Stimulated activated naive CD8-positive, alpha-beta T cell treated with anti-CD3 and anti-CD28 coated beads, Interleukin-15, amount 100 ng/mL, for 72 hours (primary cell): Measurements from ENCODE around the gene PLGLB2.
"Not testable (repeated sequence)": the region's sequence is repeated elsewhere in the genome, so short reads cannot be mapped to it uniquely, and the experiment has no call there.

Experiments used
- ATAC-seq: fragments of 150-1000 bp; cut with Tn5 transposase; 2 replicates; pipeline ENCODE4 v1.10.0; 2021; ENCODE audit warnings: mild to moderate bottlenecking, moderate library complexity
- DNase-seq, 2 donors: peaks; one replicate each; pipeline ENCODE4 v3.0.0; 2021 to 2022
- H3K27ac Mint-ChIP-seq, 2 donors: one replicate each; pipeline ENCODE4 v1.8.0; 2022; ENCODE audit warnings: mild to moderate bottlenecking in 2 of 2, mixed read lengths in 2 of 2, moderate library complexity in 2 of 2
- H3K27me3 Mint-ChIP-seq: one replicate; pipeline ENCODE4 v1.8.0; 2022; ENCODE audit warnings: mixed read lengths
- H3K4me1 Mint-ChIP-seq: one replicate; pipeline ENCODE4 v1.8.0; 2022; ENCODE audit warnings: mild to moderate bottlenecking, mixed read lengths
- H3K4me3 Mint-ChIP-seq, 2 donors: one replicate each; pipeline ENCODE4 v1.8.0; 2022; ENCODE audit warnings: mild to moderate bottlenecking in 2 of 2, mixed read lengths in 2 of 2, moderate library complexity in 1 of 2
- H3K9me3 Mint-ChIP-seq, 2 donors: one replicate each; pipeline ENCODE4 v1.8.0; 2022; ENCODE audit warnings: mixed read lengths in 2 of 2

Gene PLGLB2

GRCh38 chr2:87747791-87748190 is at the start of gene PLGLB2:
TSS of gene PLGLB2 (plus strand) at chr2:87748087. CDS start at chr2:87748154, 67 bp downstream.
- not testable (repeated sequence) for H3K4me1 Mint-ChIP-seq, H3K9me3 Mint-ChIP-seq, H3K27ac Mint-ChIP-seq, ATAC-seq, H3K4me3 Mint-ChIP-seq, H3K27me3 Mint-ChIP-seq, DNase-seq

DNA sequence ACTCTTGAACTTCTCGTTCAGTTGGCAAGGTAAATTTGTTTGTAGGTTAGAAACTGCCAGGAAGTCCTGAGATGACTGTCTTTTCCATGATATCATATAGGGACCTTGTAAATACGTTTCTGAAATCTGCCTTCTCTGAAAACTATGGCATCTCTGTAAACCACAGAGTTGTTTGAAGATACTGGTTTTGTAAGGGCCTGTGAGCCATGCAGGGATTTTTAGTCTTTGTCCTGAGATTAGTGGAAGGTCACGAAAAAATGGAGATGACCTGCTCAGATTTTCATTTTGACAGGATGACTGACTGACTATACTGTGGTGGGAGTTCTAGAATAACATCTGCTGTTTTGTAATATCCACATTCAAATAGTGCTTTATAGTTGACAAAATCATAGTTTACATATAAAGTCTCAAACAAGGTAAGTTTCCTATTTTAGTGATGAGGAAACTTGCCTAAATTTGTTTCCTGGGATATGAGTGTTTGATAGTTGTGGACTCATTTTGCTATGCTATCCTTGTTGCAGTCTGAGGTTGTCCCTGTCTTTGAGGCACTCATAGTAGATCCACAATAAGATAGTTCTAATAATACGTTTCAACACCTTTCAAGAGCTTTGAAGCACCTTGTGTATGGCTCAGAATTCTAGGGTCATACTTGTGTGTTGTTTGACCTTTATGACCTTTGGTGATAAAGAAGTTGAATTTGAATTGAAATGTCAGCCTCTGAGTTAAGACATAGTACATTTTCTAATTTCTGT is 43.1 kb upstream of the PLGLB2 start:
- Mint-ChIP-seq H3K4me3 (peak overlapping the region; percentile 44 to 77), H3K27ac (peak overlapping the region; percentile 89 to 98)
- not testable (repeated sequence) for H3K4me1 Mint-ChIP-seq, H3K27me3 Mint-ChIP-seq, DNase-seq, H3K9me3 Mint-ChIP-seq
- ATAC-seq = peak; percentile 95

DNA sequence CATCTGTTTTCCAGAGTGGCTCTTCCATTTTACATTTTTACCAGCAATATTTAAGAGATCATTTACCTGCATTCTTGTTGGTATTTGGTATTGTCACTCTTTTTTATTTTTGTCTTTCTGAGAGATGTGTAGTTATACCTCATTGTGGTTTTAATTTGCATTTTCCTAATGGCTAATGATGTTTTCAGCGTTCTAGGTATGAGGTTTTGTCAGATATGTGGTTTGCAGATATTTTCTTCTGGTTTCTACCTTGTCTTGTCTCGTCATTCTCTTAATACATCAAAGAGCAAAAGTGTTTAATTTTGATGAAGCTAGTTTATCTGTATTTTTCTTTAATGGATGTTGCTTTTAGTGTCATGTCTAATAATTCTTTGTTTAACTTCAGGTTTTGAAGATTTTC is 39.5 kb upstream of the PLGLB2 start:
- H3K4me1 Mint-ChIP-seq, H3K27me3 Mint-ChIP-seq, H3K4me3 Mint-ChIP-seq, DNase-seq, H3K27ac Mint-ChIP-seq, H3K9me3 Mint-ChIP-seq: not testable (repeated sequence)
- peak; percentile 69 for ATAC-seq

GRCh38 chr2:87727940-87728599 is 19.8 kb upstream of the PLGLB2 start:
- H3K4me1 Mint-ChIP-seq, H3K27ac Mint-ChIP-seq, H3K4me3 Mint-ChIP-seq, DNase-seq, H3K9me3 Mint-ChIP-seq, H3K27me3 Mint-ChIP-seq: not testable (repeated sequence)
- ATAC-seq = peak; percentile 18

- H3K4me1 Mint-ChIP-seq, ATAC-seq, DNase-seq, H3K4me3 Mint-ChIP-seq, H3K9me3 Mint-ChIP-seq, H3K27ac Mint-ChIP-seq, H3K27me3 Mint-ChIP-seq: not testable (repeated sequence)
Measured at GRCh38 chr2:87740928-87741327, 7.0 kb upstream of the PLGLB2 start.

GRCh38 chr2:87742393-87743108 is 5.3 kb upstream of the PLGLB2 start:
- H3K9me3 Mint-ChIP-seq, H3K27me3 Mint-ChIP-seq, H3K27ac Mint-ChIP-seq, H3K4me1 Mint-ChIP-seq, ATAC-seq, H3K4me3 Mint-ChIP-seq, DNase-seq: not testable (repeated sequence)

DNA sequence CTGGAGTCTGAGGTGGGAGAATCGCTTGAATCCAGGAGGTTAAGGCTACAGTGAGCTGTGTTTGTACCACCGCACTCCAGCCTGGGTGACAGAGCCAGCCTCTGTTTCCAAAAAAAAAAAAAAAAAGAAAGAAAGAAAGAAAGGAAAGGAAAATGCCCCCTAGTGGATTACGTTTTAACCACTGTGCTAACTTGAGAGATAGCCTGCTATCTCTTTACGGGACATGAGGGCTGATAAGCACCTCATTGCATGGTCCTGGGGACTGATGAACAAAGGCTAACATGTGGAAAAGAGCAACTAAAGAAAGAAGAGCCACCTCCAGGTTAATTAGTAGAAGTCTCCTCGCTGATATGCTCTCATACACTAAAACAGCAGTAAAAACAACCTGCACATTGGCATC is 4.2 kb upstream of the PLGLB2 start:
- H3K9me3 Mint-ChIP-seq, H3K27me3 Mint-ChIP-seq, H3K4me3 Mint-ChIP-seq, ATAC-seq, H3K27ac Mint-ChIP-seq, DNase-seq, H3K4me1 Mint-ChIP-seq: not testable (repeated sequence)

- H3K4me3 Mint-ChIP-seq, H3K27ac Mint-ChIP-seq, H3K27me3 Mint-ChIP-seq, DNase-seq, H3K9me3 Mint-ChIP-seq, ATAC-seq, H3K4me1 Mint-ChIP-seq: not testable (repeated sequence)
Measured at GRCh38 chr2:87745353-87745951, 2.4 kb upstream of the PLGLB2 start.

DNA sequence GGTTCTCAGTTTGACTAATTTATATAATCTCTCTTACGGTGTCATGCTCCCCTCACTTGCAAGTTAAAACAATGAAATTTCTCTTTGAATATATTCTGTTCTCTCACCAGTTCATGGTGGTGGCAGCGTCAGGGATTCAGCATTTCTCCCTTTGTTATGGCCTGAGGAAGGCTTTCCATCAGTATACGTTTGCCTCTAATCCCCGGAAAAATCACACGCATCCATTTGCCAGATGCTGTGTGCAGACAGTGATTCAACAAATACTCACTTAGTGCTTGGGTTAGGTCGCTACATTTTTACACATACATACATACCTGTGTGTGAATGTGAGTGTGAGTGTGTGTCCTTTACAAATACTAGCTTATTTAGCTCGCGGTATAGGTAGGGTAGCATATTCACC is 637 bp downstream of the PLGLB2 start:
- not testable (repeated sequence) for H3K4me1 Mint-ChIP-seq, H3K9me3 Mint-ChIP-seq, ATAC-seq

DNA sequence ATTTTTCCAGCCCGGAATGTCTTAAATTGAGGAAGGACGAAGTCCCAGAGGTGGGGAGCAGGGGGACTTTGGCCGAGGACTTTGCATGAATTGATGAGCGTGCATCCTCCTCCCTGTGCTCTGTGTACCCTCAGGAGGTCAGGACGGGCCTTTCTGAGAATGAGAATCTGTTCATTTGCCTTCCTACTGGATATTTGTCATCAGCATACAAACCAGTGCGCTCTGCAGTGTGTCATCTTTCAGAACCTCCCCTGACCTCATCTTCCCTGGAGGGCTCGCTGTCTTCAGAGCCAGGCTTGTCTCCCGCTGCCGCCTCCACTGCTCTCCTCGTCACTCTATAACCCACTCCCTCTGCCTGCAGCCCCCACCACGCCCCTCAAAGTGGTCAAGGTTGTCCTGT is 2.7 kb downstream of the PLGLB2 start:
- not testable (repeated sequence) for H3K27me3 Mint-ChIP-seq, H3K4me1 Mint-ChIP-seq, H3K9me3 Mint-ChIP-seq, DNase-seq, H3K4me3 Mint-ChIP-seq, ATAC-seq, H3K27ac Mint-ChIP-seq

More for the DNA sequence above, 637 bp downstream of the PLGLB2 start:
- H3K27ac Mint-ChIP-seq, H3K4me3 Mint-ChIP-seq, DNase-seq, H3K27me3 Mint-ChIP-seq: not testable (repeated sequence)

GRCh38 chr2:87754759-87755158 is 6.9 kb downstream of the PLGLB2 start:
- H3K27me3 Mint-ChIP-seq, DNase-seq, H3K4me3 Mint-ChIP-seq, H3K27ac Mint-ChIP-seq, ATAC-seq, H3K9me3 Mint-ChIP-seq, H3K4me1 Mint-ChIP-seq: not testable (repeated sequence)
